ENCODE data around the gene PCDHB15. TPM values are rescaled to one million over a fixed set of nuclear protein-coding genes. Genes with fewer than 3 reads are reported as not detected.
"Not testable (repeated sequence)": the region's sequence is repeated elsewhere in the genome, so short reads cannot be mapped to it uniquely, and the experiment has no call there.

PCDHB15 gene
- total RNA-seq, 1 donor from 2014 or later: 2.3 TPM

- peaks cover 59% of the 10 kb centered on the region for H3K9me3 Mint-ChIP-seq
- not testable (repeated sequence) for H3K4me1 Mint-ChIP-seq; H3K4me3 Mint-ChIP-seq; DNase-seq (ENCODE audit: low spot score in 2 of 2, unreplicated experiment in 2 of 2); H3K27me3 Mint-ChIP-seq (ENCODE audit: low read depth); H3K27ac Mint-ChIP-seq
- H3K36me3 Mint-ChIP-seq: peaks cover 61% of the 10 kb centered on the region
Observed at GRCh38 chr5:141214583-141214982, 30.6 kb upstream of the PCDHB15 start.

DNA sequence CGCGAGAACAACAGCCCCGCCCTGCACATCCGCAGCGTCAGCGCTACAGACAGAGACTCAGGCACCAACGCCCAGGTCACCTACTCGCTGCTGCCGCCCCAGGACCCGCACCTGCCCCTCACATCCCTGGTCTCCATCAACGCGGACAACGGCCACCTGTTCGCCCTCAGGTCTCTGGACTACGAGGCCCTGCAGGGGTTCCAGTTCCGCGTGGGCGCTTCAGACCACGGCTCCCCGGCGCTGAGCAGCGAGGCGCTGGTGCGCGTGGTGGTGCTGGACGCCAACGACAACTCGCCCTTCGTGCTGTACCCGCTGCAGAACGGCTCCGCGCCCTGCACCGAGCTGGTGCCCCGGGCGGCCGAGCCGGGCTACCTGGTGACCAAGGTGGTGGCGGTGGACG, 29.7 kb upstream of the PCDHB15 start:
- H3K36me3 Mint-ChIP-seq: peaks cover 64% of the 10 kb centered on the region
- not testable (repeated sequence) for H3K27ac Mint-ChIP-seq; H3K4me1 Mint-ChIP-seq; H3K27me3 Mint-ChIP-seq (ENCODE audit: low read depth); DNase-seq (ENCODE audit: low spot score in 2 of 2, unreplicated experiment in 2 of 2); H3K4me3 Mint-ChIP-seq
- peaks cover 63% of the 10 kb centered on the region for H3K9me3 Mint-ChIP-seq

DNA sequence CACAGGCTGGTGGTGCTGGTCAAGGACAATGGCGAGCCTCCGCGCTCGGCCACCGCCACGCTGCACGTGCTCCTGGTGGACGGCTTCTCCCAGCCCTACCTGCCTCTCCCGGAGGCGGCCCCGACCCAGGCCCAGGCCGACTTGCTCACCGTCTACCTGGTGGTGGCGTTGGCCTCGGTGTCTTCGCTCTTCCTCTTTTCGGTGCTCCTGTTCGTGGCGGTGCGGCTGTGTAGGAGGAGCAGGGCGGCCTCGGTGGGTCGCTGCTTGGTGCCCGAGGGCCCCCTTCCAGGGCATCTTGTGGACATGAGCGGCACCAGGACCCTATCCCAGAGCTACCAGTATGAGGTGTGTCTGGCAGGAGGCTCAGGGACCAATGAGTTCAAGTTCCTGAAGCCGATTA, 29.2 kb upstream of the PCDHB15 start:
- Mint-ChIP-seq H3K36me3 (peaks cover 65% of the 10 kb centered on the region), H3K9me3 (peaks cover 69% of the 10 kb centered on the region)
- not testable (repeated sequence) for H3K4me1 Mint-ChIP-seq; H3K27ac Mint-ChIP-seq; DNase-seq (ENCODE audit: low spot score in 2 of 2, unreplicated experiment in 2 of 2); H3K27me3 Mint-ChIP-seq (ENCODE audit: low read depth); H3K4me3 Mint-ChIP-seq

GRCh38 chr5:141223112-141223783, 21.9 kb upstream of the PCDHB15 start, which contains the start of gene PCDHB14:
PCDHB14 (plus strand) TSS chr5:141223343; CDS start chr5:141223506, 163 bp downstream.
- Mint-ChIP-seq H3K4me1 (no peaks in the 10 kb centered on the region), H3K9me3 (peaks cover 69% of the 10 kb centered on the region), H3K36me3 (peaks cover 60% of the 10 kb centered on the region), H3K4me3 (peak within 1 kb of the TSS; percentile 53), H3K27ac (no peak within 1 kb of the TSS), H3K27me3 (ENCODE audit: low read depth) (no peaks in the 10 kb centered on the region)
- TF ChIP-seq CTCF (IDR thresholded peaks at IDR 0.05; ENCODE audit: unreplicated experiment): no peak
- DNase-seq (ENCODE audit: low spot score in 2 of 2, unreplicated experiment in 2 of 2): no peak

DNA sequence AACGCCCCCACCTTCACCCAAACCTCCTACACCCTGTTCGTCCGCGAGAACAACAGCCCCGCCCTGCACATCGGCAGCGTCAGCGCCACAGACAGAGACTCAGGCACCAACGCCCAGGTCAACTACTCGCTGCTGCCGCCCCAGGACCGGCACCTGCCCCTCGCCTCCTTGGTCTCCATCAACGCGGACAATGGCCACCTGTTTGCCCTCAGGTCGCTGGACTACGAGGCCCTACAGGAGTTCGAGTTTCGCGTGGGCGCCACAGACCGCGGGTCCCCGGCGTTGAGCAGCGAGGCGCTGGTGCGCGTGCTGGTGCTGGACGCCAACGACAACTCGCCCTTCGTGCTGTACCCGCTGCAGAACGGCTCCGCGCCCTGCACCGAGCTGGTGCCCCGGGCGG, 20.4 kb upstream of the PCDHB15 start:
- Mint-ChIP-seq H3K36me3 (peaks cover 47% of the 10 kb centered on the region), H3K9me3 (peaks cover 62% of the 10 kb centered on the region)
- not testable (repeated sequence) for H3K27me3 Mint-ChIP-seq (ENCODE audit: low read depth); H3K4me3 Mint-ChIP-seq; H3K27ac Mint-ChIP-seq; H3K4me1 Mint-ChIP-seq; DNase-seq (ENCODE audit: low spot score in 2 of 2, unreplicated experiment in 2 of 2)

DNA sequence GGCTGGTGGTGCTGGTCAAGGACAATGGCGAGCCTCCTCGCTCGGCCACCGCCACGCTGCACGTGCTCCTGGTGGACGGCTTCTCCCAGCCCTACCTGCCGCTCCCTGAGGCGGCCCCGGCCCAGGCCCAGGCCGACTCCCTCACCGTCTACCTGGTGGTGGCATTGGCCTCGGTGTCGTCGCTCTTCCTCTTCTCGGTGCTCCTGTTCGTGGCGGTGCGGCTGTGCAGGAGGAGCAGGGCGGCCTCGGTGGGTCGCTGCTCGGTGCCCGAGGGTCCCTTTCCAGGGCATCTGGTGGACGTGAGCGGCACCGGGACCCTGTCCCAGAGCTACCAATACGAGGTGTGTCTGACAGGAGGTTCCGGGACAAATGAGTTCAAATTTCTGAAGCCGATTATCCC, 19.8 kb upstream of the PCDHB15 start:
- H3K9me3 Mint-ChIP-seq: peaks cover 60% of the 10 kb centered on the region
- DNase-seq (ENCODE audit: low spot score in 2 of 2, unreplicated experiment in 2 of 2): not testable (repeated sequence)

GRCh38 chr5:141234109-141234667, 11.0 kb upstream of the PCDHB15 start:
- no peak for TF ChIP-seq CTCF (IDR thresholded peaks at IDR 0.05; ENCODE audit: unreplicated experiment)
- Mint-ChIP-seq H3K4me3 (no peak overlapping the region), H3K27ac (no peak overlapping the region), H3K9me3 (peaks cover 59% of the 10 kb centered on the region), H3K4me1 (no peaks in the 10 kb centered on the region), H3K36me3 (peaks cover 38% of the 10 kb centered on the region), H3K27me3 (ENCODE audit: low read depth) (no peaks in the 10 kb centered on the region)
- no peak for DNase-seq (ENCODE audit: low spot score in 2 of 2, unreplicated experiment in 2 of 2)

More for the DNA sequence above, 19.8 kb upstream of the PCDHB15 start:
- not testable (repeated sequence) for H3K27me3 Mint-ChIP-seq (ENCODE audit: low read depth); H3K4me3 Mint-ChIP-seq; H3K4me1 Mint-ChIP-seq; H3K27ac Mint-ChIP-seq
- H3K36me3 Mint-ChIP-seq: peaks cover 41% of the 10 kb centered on the region

GRCh38 chr5:141235922-141236321, 9.3 kb upstream of the PCDHB15 start:
- not testable (repeated sequence) for H3K27ac Mint-ChIP-seq; DNase-seq (ENCODE audit: low spot score in 2 of 2, unreplicated experiment in 2 of 2); H3K27me3 Mint-ChIP-seq (ENCODE audit: low read depth); H3K4me1 Mint-ChIP-seq; H3K4me3 Mint-ChIP-seq
- Mint-ChIP-seq H3K36me3 (peaks cover 55% of the 10 kb centered on the region), H3K9me3 (peaks cover 70% of the 10 kb centered on the region)

All from mesothelial cell of epicardium (in vitro differentiated cells).